A673 (cell line): ENCODE results near the gene PCSK6.

Experiments
- CTCF ChIP-seq: fragments of 300-800, 200-600 bp; sonication (generic); conservative IDR thresholded peaks from 2 replicates; pipeline ENCODE4 v1.5.1; 2017; ENCODE audit warnings: low read depth, mild to moderate bottlenecking, antibody characterized with exemption, low read length, moderate library complexity, mixed read lengths
- EZH2 ChIP-seq: fragments of 200-600 bp; sonication (generic); IDR thresholded peaks from 2 replicates; pipeline ENCODE4 v1.6.1; 2017; ENCODE audit warnings: borderline replicate concordance, low read depth, mild to moderate bottlenecking, mixed read lengths, antibody characterized with exemption, low read length; ENCODE audit not compliant: poor library complexity, severe bottlenecking

DNA sequence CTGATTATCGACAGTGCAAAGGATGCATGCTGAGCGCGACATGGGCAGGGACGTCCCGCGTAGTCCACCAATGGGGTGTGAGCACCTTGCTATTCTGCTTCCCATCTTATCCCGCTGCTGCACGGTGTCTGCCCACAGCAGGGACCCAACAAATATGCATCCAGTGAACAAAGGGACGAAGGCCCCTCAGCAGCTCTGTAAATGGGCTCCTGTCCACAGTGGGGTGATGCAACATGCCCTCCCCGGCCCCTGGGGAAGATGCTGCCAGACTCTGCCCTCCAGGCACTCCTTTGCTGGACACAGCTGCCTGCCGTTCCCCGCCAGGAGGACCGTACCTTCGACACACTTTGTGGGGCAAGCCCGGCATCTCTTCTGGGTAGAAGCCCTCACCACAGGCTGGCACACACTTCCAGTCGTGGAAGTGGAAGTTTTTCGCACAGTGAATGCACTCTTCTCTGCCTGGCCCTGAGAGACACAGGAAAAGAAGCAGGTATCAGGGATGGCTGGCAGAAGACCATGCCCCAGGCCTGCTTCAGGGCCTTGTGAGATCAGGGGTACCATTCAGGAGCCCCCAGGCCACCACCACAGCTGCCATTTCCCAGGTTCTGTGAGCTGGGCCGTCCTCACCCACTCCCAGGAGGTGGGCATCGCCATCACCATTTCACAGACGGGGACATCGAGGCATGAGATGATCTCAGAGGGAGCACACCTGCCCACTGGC lies 176.3 kb downstream of the PCSK6 start:
- TF ChIP-seq CTCF: no peak
- TF ChIP-seq EZH2: no peak
